Psoas muscle (tissue), 8 donors: ENCODE data around the gene TIMM44. TPM values are rescaled to one million over a fixed set of nuclear protein-coding genes. Genes with fewer than 3 reads are reported as not detected.

Source experiments
- ATAC-seq, 4 donors: fragments of 200-7000 bp; cut with Tn5 transposase; one replicate each; pipeline ENCODE4 v1.9.1; 2020; ENCODE audit warnings: moderate library complexity in 3 of 4, mild to moderate bottlenecking in 2 of 4
- DNase-seq, 2 donors: peaks; one replicate each; pipeline ENCODE4 v3.0.0-alpha.2; 2020
- H3K27ac ChIP-seq: fragments of 200-600 bp; one replicate; pipeline ENCODE4 v1.8.0; 2022
- H3K27me3 ChIP-seq, 3 donors: fragments of 200-600 bp in 1 of 3; one replicate each; pipeline versions ENCODE4 v1.6.1 to v1.8.0; 2013 to 2022; ENCODE audit warnings: low read length in 2 of 3, mild to moderate bottlenecking in 2 of 3, moderate library complexity in 1 of 3; ENCODE audit not compliant: insufficient read depth in 3 of 3
- H3K36me3 ChIP-seq, 2 donors: fragments of 200-600 bp in 1 of 2; one replicate each; pipeline versions ENCODE4 v1.6.1 to v1.8.0; 2013 to 2022; ENCODE audit warnings: low read depth in 1 of 2, mild to moderate bottlenecking in 1 of 2, moderate library complexity in 1 of 2; ENCODE audit not compliant: insufficient read depth in 1 of 2
- H3K4me1 ChIP-seq: fragments of 200-600 bp; one replicate; pipeline ENCODE4 v1.8.0; 2022
- H3K4me3 ChIP-seq: fragments of 200-600 bp; one replicate; pipeline ENCODE4 v1.8.0; 2022; ENCODE audit warnings: mild to moderate bottlenecking
- H3K9me3 ChIP-seq: fragments of 200-600 bp; one replicate; pipeline ENCODE4 v1.8.0; 2022
- CTCF ChIP-seq: fragments of 200-600 bp; IDR thresholded peaks from one replicate; pipeline ENCODE4 v1.8.0; 2022; ENCODE audit warnings: antibody characterized with exemption
- WGBS, 3 donors: extraction: QIAGEN DNeasy Blood & Tissue Kit; methylation state at CpG; one replicate each; pipeline versions ENCODE4 v1.1.6 to v1.1.7; 2013; 5-methylcytosine and 5-hydroxymethylcytosine counted together
- intact Hi-C, 2 donors: fragments of 100-400 bp; cut with DNase I; formaldehyde crosslinking; loops; one replicate each; pipeline versions ENCODE4 v1.11.0 to v1.14.2; 2022
- polyA plus RNA-seq, 3 donors: library from polyadenylated mRNA; stranded (reverse); fragments of 200-250 nt; gene quantifications; one replicate each; pipeline ENCODE4 v1.2.3, GENCODE V29; 2013
- total RNA-seq, 4 donors: library from RNA; stranded (reverse); fragmentation: NEBNext Ultra II Directional in 2 of 4; extraction: Animal tissue kit (Norgen Biotek cat#: 25700) in 2 of 4; gene quantifications; one replicate each; pipeline versions ENCODE4 v1.2.1 to v1.2.4, GENCODE V29; 2021 to 2023
- donor health status: healthy with polysubstance abuse.
- donor health status: DM: no; HTN: no; CAD: no; lungs with moderate emphysema.
- donor health status: Bipolar disorder and iron deficiency.
- donor health status: healthy.
- donor health status: DM: yes; HTN: yes; CAD: no.
- donor health status: DM: no; HTN: no; CAD: no.
- donor health status: DM: no; HTN: no; CAD: no.
- donor health status: DM: yes; HTN: yes; CAD: no.

The TIMM44 gene
- total and polyA plus RNA-seq, 7 donors: 67.0 to 173 (median 95.1) TPM

DNA sequence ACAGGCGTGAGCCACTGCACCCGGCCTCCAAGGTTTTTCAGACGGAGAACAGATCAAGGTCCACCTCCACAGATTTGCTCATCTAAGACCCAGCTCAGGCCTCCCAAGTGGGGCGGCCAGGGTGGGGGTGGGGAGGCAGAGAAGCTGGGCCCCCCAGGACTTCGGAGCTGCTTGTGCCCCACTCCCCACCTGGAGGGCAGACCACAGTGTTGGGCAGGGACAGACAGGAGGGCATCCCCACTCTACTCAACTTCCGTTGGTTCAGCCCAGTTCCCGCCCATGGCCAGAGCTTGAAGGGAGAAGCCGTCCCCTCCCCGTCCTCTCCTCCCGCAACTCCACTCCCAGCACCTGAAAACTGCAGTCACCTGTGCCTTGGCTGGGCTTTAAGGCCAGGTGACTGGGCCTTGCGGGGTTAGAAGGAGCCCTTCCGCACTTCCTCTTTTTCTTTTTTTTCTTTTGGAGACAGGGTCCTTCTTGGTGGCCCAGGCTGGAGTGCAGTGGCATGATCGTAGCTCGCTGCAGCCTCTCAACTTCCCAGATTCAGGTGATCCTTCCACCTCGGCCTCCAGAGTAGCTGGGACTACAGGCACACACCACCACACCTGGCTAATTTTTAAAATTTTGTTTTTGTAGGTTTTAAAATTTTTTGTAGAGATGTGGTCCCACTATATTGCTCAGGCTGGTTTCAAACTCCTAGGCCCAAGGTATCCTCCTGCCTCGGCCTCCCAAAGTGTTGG, 55.9 kb downstream of the TIMM44 start:
- peaks cover 0 to 30% (median 0%) of the 10 kb centered on the region in 3 donors for H3K27me3 ChIP-seq
- DNase-seq (no peak), ATAC-seq (no peak)
- H3K4me1 ChIP-seq: no peaks in the 10 kb centered on the region
- no peaks in the 10 kb centered on the region for H3K9me3 ChIP-seq
- intact Hi-C loops: no loop called here
- WGBS, 3 donors: 80 to 86% (median 85%) methylated on average over 16 of the region's 16 CpGs
- TF ChIP-seq CTCF: no peak
- H3K36me3 ChIP-seq: no peaks in the 10 kb centered on the region
- no peak overlapping the region for H3K27ac ChIP-seq
- H3K4me3 ChIP-seq: no peak overlapping the region

GRCh38 chr19:7885818-7886217, 57.6 kb downstream of the TIMM44 start:
- peaks cover 0 to 34% (median 0%) of the 10 kb centered on the region in 3 donors for H3K27me3 ChIP-seq
- H3K36me3 ChIP-seq: no peaks in the 10 kb centered on the region
- 72 to 79% (median 73%) methylated on average over 8 of the region's 8 CpGs for WGBS, 3 donors
- no peaks in the 10 kb centered on the region for H3K9me3 ChIP-seq
- intact Hi-C loops: no loop called here
- DNase-seq: no peak
- no peak for TF ChIP-seq CTCF
- ATAC-seq: no peak
- H3K4me3 ChIP-seq: no peak overlapping the region
- no peak overlapping the region for H3K27ac ChIP-seq
- no peaks in the 10 kb centered on the region for H3K4me1 ChIP-seq

GRCh38 chr19:7883796-7884570, 59.5 kb downstream of the TIMM44 start:
- DNase-seq (no peak), ATAC-seq (no peak)
- Histone ChIP-seq H3K4me1 (no peaks in the 10 kb centered on the region), H3K27ac (no peak overlapping the region), H3K27me3 (peaks cover 0 to 23% (median 2%) of the 10 kb centered on the region in 3 donors), H3K36me3 (no peaks in the 10 kb centered on the region), H3K9me3 (no peaks in the 10 kb centered on the region), H3K4me3 (no peak overlapping the region)
- intact Hi-C loops: no loop called here
- no peak for TF ChIP-seq CTCF
- WGBS, 3 donors: 80 to 82% (median 80%) methylated on average over 2 of the region's 2 CpGs

- H3K4me3 ChIP-seq: no peak overlapping the region
- H3K27me3 ChIP-seq: peaks cover 0 to 15% (median 2%) of the 10 kb centered on the region in 3 donors
- H3K27ac ChIP-seq: no peak overlapping the region
- no peaks in the 10 kb centered on the region for H3K36me3 ChIP-seq
- DNase-seq: no peak
- intact Hi-C loops: no loop called here
- 70 to 87% (median 71%) methylated on average over 4 of the region's 4 CpGs for WGBS, 3 donors
- no peak for ATAC-seq
- no peaks in the 10 kb centered on the region for H3K9me3 ChIP-seq
- no peak for TF ChIP-seq CTCF
- no peaks in the 10 kb centered on the region for H3K4me1 ChIP-seq
These were observed 60.4 kb downstream of the TIMM44 start for GRCh38 chr19:7883105-7883504.
